Esophagus squamous epithelium (tissue), 5 donors: ENCODE data around the gene CLEC3B. TPM values are rescaled to one million over a fixed set of nuclear protein-coding genes. Genes with fewer than 3 reads are reported as not detected.

ENCODE experiments used
- DNase-seq: peaks from one replicate; lab custom pipeline; 2025; lab: John Stamatoyannopoulos, UW
- H3K27ac ChIP-seq, 4 donors: fragments of 200-600 bp; sonication (generic); one replicate each; pipeline ENCODE4 v1.5.1; 2016 to 2019; ENCODE audit warnings: mild to moderate bottlenecking in 1 of 4
- H3K27me3 ChIP-seq, 4 donors: fragments of 200-600 bp; sonication (generic); 1 replicate in 3 of 4; 2 replicates in 1 of 4; pipeline versions ENCODE4 v1.5.1 to v1.6.0; 2017 to 2021; ENCODE audit warnings: antibody characterized with exemption in 1 of 4
- H3K36me3 ChIP-seq, 3 donors: fragments of 200-600 bp; sonication (generic); one replicate each; pipeline ENCODE4 v1.5.1; 2016 to 2019
- H3K4me1 ChIP-seq, 3 donors: fragments of 200-600 bp; sonication (generic); one replicate each; pipeline ENCODE4 v1.5.1; 2017 to 2019
- H3K4me3 ChIP-seq, 4 donors: fragments of 200-600 bp; sonication (generic); 1 replicate in 3 of 4; 2 replicates in 1 of 4; pipeline ENCODE4 v1.5.1; 2016 to 2019; ENCODE audit warnings: mild to moderate bottlenecking in 2 of 4, moderate library complexity in 1 of 4
- H3K9me3 ChIP-seq, 3 donors: fragments of 200-600 bp; sonication (generic); one replicate each; pipeline ENCODE4 v1.5.1; 2016 to 2019
- POLR2A ChIP-seq, 4 donors: fragments of 450-650 bp; IDR thresholded peaks; one replicate each; pipeline ENCODE4 v1.6.1; 2017; ENCODE audit warnings: antibody characterized with exemption in 4 of 4, mild to moderate bottlenecking in 4 of 4, moderate library complexity in 3 of 4
- WGBS, 2 donors: methylation state at CpG; one replicate each; pipeline ENCODE4 v1.1.5; 2018; 5-methylcytosine and 5-hydroxymethylcytosine counted together
- intact Hi-C: fragments of 100-400 bp; cut with DNase I; formaldehyde crosslinking; loops from one replicate; pipeline ENCODE4 v1.15.0; 2022
- total RNA-seq, 4 donors: library from RNA; depleted of rRNA; stranded (reverse); fragments of >200 nt; gene quantifications; one replicate each; pipeline ENCODE4 v1.1.0, GENCODE V29; 2016
- TF ChIP-seq, protein P1 (sequence below), 6 experiments: fragments of 450-650 bp in 4 of 6; fragments of 200-600 bp in 2 of 6; sonication (generic) in 2 of 6; IDR thresholded peaks; one replicate each; pipeline ENCODE4 v1.5.1; 2016 to 2019; ENCODE audit warnings: antibody characterized with exemption in 6 of 6, mild to moderate bottlenecking in 4 of 6, moderate library complexity in 4 of 6
- donor health status: DM: yes; HTN: yes; CAD: no.

Gene CLEC3B, protein sequence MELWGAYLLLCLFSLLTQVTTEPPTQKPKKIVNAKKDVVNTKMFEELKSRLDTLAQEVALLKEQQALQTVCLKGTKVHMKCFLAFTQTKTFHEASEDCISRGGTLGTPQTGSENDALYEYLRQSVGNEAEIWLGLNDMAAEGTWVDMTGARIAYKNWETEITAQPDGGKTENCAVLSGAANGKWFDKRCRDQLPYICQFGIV
- 10 to 100 TPM in 1 of 4 donors, 1 to 10 TPM in 3; 4.3 to 28.8 (median 6.9) TPM for total RNA-seq

DNA sequence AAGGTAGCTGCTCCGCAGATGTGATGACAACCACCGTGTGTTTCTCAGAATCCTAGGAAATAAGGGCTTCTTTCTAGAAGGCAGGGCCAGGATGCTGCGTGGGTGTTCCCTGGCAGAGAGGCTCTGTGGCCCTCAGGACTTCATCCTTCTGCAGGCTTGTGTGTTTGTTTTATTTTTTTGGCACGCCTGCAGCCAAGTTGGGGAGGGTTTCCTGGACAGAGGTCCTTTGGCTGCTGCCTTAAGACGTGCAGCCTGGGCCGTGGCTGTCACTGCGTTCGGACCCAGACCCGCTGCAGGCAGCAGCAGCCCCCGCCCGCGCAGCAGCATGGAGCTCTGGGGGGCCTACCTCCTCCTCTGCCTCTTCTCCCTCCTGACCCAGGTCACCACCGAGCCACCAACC lies at the start of gene CLEC3B:
TSS of gene CLEC3B (plus strand) at position 266 of the 400 bp plus-strand sequence. CDS start at position 326, 60 bp downstream.
- H3K27ac ChIP-seq = peak within 1 kb of the TSS in 3 of 4 donors; percentile 62 to 74 (median 74)
- intact Hi-C loops = no loop called here
- H3K9me3 ChIP-seq = no peaks in the 10 kb centered on the region

DNA sequence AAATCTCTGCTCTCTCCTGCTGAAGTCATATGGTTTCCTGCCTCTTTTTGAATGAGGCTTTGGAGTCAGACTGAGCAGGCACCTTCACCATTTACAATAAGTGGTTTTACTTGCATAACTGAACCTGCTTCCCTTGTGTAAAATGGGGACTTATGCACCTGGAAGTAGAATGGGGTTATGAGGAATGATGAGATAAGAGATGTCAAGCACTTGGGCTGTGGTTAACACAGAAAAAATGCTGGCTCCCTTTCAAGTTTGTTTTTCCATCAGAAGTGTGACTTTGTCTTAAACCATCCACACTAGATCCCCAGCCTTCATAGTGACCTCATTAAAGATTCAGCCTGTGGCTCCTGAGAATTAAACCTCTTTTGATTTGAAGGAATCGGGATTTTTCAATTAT lies 44.9 kb upstream of the CLEC3B start:
- 78 to 100% methylated on average over 1 of the region's 1 CpG for WGBS, 2 donors
- TF ChIP-seq, protein P1, sequence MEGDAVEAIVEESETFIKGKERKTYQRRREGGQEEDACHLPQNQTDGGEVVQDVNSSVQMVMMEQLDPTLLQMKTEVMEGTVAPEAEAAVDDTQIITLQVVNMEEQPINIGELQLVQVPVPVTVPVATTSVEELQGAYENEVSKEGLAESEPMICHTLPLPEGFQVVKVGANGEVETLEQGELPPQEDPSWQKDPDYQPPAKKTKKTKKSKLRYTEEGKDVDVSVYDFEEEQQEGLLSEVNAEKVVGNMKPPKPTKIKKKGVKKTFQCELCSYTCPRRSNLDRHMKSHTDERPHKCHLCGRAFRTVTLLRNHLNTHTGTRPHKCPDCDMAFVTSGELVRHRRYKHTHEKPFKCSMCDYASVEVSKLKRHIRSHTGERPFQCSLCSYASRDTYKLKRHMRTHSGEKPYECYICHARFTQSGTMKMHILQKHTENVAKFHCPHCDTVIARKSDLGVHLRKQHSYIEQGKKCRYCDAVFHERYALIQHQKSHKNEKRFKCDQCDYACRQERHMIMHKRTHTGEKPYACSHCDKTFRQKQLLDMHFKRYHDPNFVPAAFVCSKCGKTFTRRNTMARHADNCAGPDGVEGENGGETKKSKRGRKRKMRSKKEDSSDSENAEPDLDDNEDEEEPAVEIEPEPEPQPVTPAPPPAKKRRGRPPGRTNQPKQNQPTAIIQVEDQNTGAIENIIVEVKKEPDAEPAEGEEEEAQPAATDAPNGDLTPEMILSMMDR (IDR thresholded peaks at IDR 0.05) = no peak
- no peak for TF ChIP-seq POLR2A (IDR thresholded peaks at IDR 0.05)
- Histone ChIP-seq H3K4me3 (no peak overlapping the region), H3K9me3 (no peaks in the 10 kb centered on the region), H3K27me3 (no peaks in the 10 kb centered on the region), H3K4me1 (peaks cover 25 to 95% (median 29%) of the 10 kb centered on the region in 3 donors), H3K27ac (peak overlapping the region in 2 of 4 donors; percentile 87 to 88), H3K36me3 (peaks cover 0 to 18% (median 0%) of the 10 kb centered on the region in 3 donors)
- intact Hi-C loops = no loop called here
- no peak for DNase-seq

More for the DNA sequence above, at the start of gene CLEC3B:
- WGBS, 2 donors = 0 to 11% methylated on average over 3 of the region's 13 CpGs
- Histone ChIP-seq H3K36me3 (no peaks in the 10 kb centered on the region), H3K4me3 (peak within 1 kb of the TSS in 3 of 4 donors; percentile 27 to 49 (median 37)), H3K27me3 (peaks cover 0 to 3% (median 0%) of the 10 kb centered on the region in 4 donors), H3K4me1 (peaks cover 18 to 80% (median 24%) of the 10 kb centered on the region in 3 donors)
- DNase-seq = no peak
- no peak for TF ChIP-seq POLR2A (IDR thresholded peaks at IDR 0.05)
- TF ChIP-seq, protein P1 (IDR thresholded peaks at IDR 0.05) = no peak

DNA sequence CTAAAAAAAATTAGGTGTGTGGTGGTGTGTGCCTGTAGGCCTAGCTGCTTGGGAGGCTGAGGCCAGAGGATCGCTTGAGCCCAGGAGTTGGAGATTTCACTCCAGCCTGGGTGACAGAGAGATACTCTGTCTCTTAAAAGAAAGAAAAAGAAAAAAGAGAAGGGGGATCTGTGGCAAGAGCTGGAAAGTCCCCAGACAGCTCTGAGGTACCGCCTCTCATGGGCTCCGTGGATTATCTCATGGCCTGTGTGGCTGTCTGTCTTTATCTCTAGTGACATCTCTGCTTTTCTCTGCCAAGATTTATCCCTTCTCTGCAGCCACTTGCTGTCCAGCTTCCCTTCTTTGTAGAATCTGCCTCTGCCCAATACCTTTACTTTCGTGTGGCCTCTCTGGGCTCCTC lies 44.4 kb upstream of the CLEC3B start:
- Histone ChIP-seq H3K4me3 (no peak overlapping the region), H3K36me3 (peaks cover 0 to 21% (median 0%) of the 10 kb centered on the region in 3 donors), H3K9me3 (no peaks in the 10 kb centered on the region), H3K27ac (peak overlapping the region in 2 of 4 donors; percentile 87 to 88), H3K27me3 (no peaks in the 10 kb centered on the region), H3K4me1 (peaks cover 23 to 96% (median 29%) of the 10 kb centered on the region in 3 donors)
- intact Hi-C loops = no loop called here
- DNase-seq = no peak
- TF ChIP-seq, protein P1 (IDR thresholded peaks at IDR 0.05) = no peak
- no peak for TF ChIP-seq POLR2A (IDR thresholded peaks at IDR 0.05)
- 72 to 78% methylated on average over 4 of the region's 4 CpGs for WGBS, 2 donors

DNA sequence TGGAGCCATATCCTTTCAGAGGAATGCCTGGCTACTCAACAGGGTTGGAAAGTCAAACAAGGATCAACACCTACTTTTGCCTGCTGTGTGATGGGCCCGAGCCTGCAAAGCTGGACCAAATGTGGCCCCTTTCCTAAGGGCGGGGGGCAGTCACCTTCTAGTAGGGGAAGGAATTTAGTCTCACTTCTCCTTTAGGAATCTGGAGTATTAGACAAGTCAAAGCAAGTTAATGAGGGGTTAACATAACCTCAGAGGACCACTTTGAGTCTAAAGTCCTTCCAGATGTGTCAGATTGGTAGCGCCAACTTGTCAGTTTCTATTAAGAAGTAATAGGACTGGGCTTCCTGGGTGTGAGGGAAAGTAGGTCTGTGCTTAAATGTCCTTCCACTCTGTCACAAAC lies 43.3 kb upstream of the CLEC3B start:
- peaks cover 15 to 94% (median 23%) of the 10 kb centered on the region in 3 donors for H3K4me1 ChIP-seq
- peak overlapping the region; percentile 64 to 88 (median 82) for H3K27ac ChIP-seq
- 53 to 64% methylated on average over 3 of the region's 3 CpGs for WGBS, 2 donors
- peaks cover 0 to 21% (median 0%) of the 10 kb centered on the region in 3 donors for H3K36me3 ChIP-seq
- TF ChIP-seq, protein P1 (IDR thresholded peaks at IDR 0.05) = no peak
- no peak for TF ChIP-seq POLR2A (IDR thresholded peaks at IDR 0.05)
- H3K27me3 ChIP-seq = no peaks in the 10 kb centered on the region
- no peaks in the 10 kb centered on the region for H3K9me3 ChIP-seq
- intact Hi-C loops = no loop called here
- DNase-seq = no peak
- H3K4me3 ChIP-seq = no peak overlapping the region

DNA sequence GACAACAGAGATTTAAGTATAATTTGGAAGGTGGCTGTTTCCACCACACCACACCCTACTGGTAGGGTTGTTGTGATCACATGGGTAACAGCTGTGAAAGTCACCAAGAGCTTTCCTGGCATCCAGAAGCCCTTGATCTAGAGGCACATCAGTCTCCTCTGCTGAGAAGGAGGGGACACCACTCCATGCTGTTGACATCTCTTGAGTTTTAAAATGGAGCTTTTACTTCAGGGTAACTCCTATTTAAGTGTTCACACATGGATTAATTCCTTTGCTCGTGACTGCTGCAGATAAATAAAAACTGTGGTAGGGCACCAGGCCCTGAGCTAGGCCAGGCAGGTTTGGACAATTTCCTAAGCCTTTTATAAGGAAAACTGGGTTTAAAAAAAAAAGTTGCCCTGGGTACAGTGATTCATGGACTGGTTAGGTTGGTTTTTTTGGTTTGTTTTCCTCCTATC lies 42.6 kb upstream of the CLEC3B start:
- 36 to 50% methylated on average over 1 of the region's 1 CpG for WGBS, 2 donors
- Histone ChIP-seq H3K4me1 (peaks cover 15 to 94% (median 23%) of the 10 kb centered on the region in 3 donors), H3K27ac (peak overlapping the region; percentile 64 to 88 (median 82)), H3K27me3 (no peaks in the 10 kb centered on the region), H3K9me3 (no peaks in the 10 kb centered on the region), H3K36me3 (peaks cover 0 to 21% (median 0%) of the 10 kb centered on the region in 3 donors), H3K4me3 (no peak overlapping the region)
- intact Hi-C loops = no loop called here
- no peak for DNase-seq
- TF ChIP-seq POLR2A (IDR thresholded peaks at IDR 0.05) = no peak
- TF ChIP-seq, protein P1 (IDR thresholded peaks at IDR 0.05) = no peak
